Liver (tissue), 9 donors: ENCODE results near the gene ZNF680. TPM values are rescaled to one million over a fixed set of nuclear protein-coding genes. Genes with fewer than 3 reads are reported as not detected.

Experiments
- DNase-seq: peaks from one replicate; pipeline ENCODE4 v3.0.0-alpha.2; 2017; ENCODE audit warnings: low spot score
- H3K27ac ChIP-seq, 2 donors: one replicate each; pipeline ENCODE4 v1.7.0; 2013; ENCODE audit warnings: inconsistent platforms in 2 of 2, low read length in 2 of 2, control low read depth in 1 of 2, low read depth in 1 of 2, mild to moderate bottlenecking in 1 of 2
- H3K27me3 ChIP-seq, 4 donors: one replicate each; pipeline versions ENCODE4 v1.6.1 to v1.7.0; 2013; ENCODE audit warnings: low read length in 3 of 4, inconsistent platforms in 1 of 4, mild to moderate bottlenecking in 1 of 4, moderate library complexity in 1 of 4; ENCODE audit not compliant: control insufficient read depth in 4 of 4, insufficient read depth in 4 of 4
- H3K36me3 ChIP-seq, 4 donors: one replicate each; pipeline versions ENCODE4 v1.6.1 to v1.7.0; 2013; ENCODE audit warnings: low read length in 3 of 4, mild to moderate bottlenecking in 3 of 4, low read depth in 1 of 4, moderate library complexity in 1 of 4; ENCODE audit not compliant: control insufficient read depth in 4 of 4, insufficient read depth in 3 of 4
- H3K4me1 ChIP-seq, 4 donors: one replicate each; pipeline versions ENCODE4 v1.6.1 to v1.7.0; 2013; ENCODE audit warnings: low read length in 3 of 4, mild to moderate bottlenecking in 3 of 4, moderate library complexity in 1 of 4; ENCODE audit not compliant: control insufficient read depth in 4 of 4, insufficient read depth in 4 of 4
- H3K4me3 ChIP-seq, 3 donors: one replicate each; pipeline versions ENCODE4 v1.6.1 to v1.7.0; 2013; ENCODE audit warnings: low read length in 3 of 3, control low read depth in 1 of 3, low read depth in 1 of 3, mild to moderate bottlenecking in 1 of 3
- H3K9ac ChIP-seq, 2 donors: one replicate each; pipeline ENCODE4 v1.7.0; 2013; ENCODE audit warnings: low read length in 2 of 2, mild to moderate bottlenecking in 2 of 2, moderate library complexity in 2 of 2, control low read depth in 1 of 2, low read depth in 1 of 2
- H3K9me3 ChIP-seq, 4 donors: one replicate each; pipeline versions ENCODE4 v1.6.1 to v1.7.0; 2013; ENCODE audit warnings: low read length in 3 of 4; ENCODE audit not compliant: control insufficient read depth in 4 of 4
- FOXA1 ChIP-seq: IDR thresholded peaks from 2 replicates; pipeline ENCODE4 v1.6.1; 2016; ENCODE audit warnings: antibody characterized with exemption
- TAF1 ChIP-seq: conservative IDR thresholded peaks from 2 replicates; pipeline ENCODE4 v1.6.1; 2016; ENCODE audit warnings: antibody characterized with exemption, mild to moderate bottlenecking
- ZBTB33 ChIP-seq: IDR thresholded peaks from 2 replicates; pipeline ENCODE4 v1.6.1; 2016; ENCODE audit warnings: antibody characterized with exemption
- WGBS: extraction: QIAGEN DNeasy Blood & Tissue Kit; methylation state at CpG from one replicate; pipeline ENCODE4 v1.1.7; 2013; 5-methylcytosine and 5-hydroxymethylcytosine counted together
- polyA plus RNA-seq, 2 donors: library from polyadenylated mRNA; stranded (reverse) in 1 of 2; unstranded in 1 of 2; fragments of 200-250 nt in 1 of 2; fragments of >200 nt in 1 of 2; fragmentation: Nextera tagmentation in 1 of 2; extraction: Ambion mirVana in 1 of 2; gene quantifications; one replicate each; pipeline versions ENCODE4 v1.2.1 to v1.2.3, GENCODE V29; 2013 to 2015
- total RNA-seq, 2 donors: library from RNA; depleted of rRNA; stranded (reverse); fragments of >200 nt; gene quantifications; one replicate each; pipeline ENCODE4 v1.2.3, GENCODE V29; 2014
- donor health status: healthy.
- donor health status: healthy.
- donor health status: healthy.
- donor health status: healthy.
- donor health status: healthy.

The ZNF680 gene
- total and polyA plus RNA-seq, 4 donors, result 3.8 to 20.8 (median 5.5) TPM

- no peaks in the 10 kb centered on the region for H3K36me3 ChIP-seq
Observed at GRCh38 chr7:64485623-64486022, 77.2 kb downstream of the ZNF680 start.

More at GRCh38 chr7:64485623-64486022, 77.2 kb downstream of the ZNF680 start:
- Histone ChIP-seq H3K9me3 (peaks cover 2 to 15% (median 5%) of the 10 kb centered on the region in 4 donors), H3K4me1 (no peaks in the 10 kb centered on the region), H3K27me3 (no peaks in the 10 kb centered on the region), H3K27ac (no peak overlapping the region), H3K4me3 (no peak overlapping the region), H3K9ac (no peak overlapping the region)
- DNase-seq, result no peak
- TF ChIP-seq TAF1 (no peak), FOXA1 (no peak), ZBTB33 (no peak)
- 52% methylated on average over 1 of the region's 1 CpG for WGBS

Other genes starting within 250 kb of the ZNF680 start
- 1 to 10 TPM; 8.2 to 9.5 TPM for gene ZNF736, start 249.1 kb downstream of the ZNF680 start, total RNA-seq
- 1 to 10 TPM; 1.1 to 2.4 TPM for gene ZNF736, start 249.1 kb downstream of the ZNF680 start, polyA plus RNA-seq
- gene ZNF107, start 103.1 kb upstream of the ZNF680 start, total RNA-seq, result 1 to 10 TPM; 1.7 to 4.9 TPM
- 1 to 10 TPM in 1 of 2 donors, under 1 TPM in 1; 0.60 to 1.0 TPM for gene ZNF107, start 103.1 kb upstream of the ZNF680 start, polyA plus RNA-seq
- gene ZNF138, start 231.4 kb upstream of the ZNF680 start, total RNA-seq, result 1 to 10 TPM; 3.6 to 4.5 TPM
- gene ZNF138, start 231.4 kb upstream of the ZNF680 start, polyA plus RNA-seq, result 1 to 10 TPM; 1.4 to 3.7 TPM